ENCODE results near the gene FCRL6. TPM values are rescaled to one million over a fixed set of nuclear protein-coding genes. Genes with fewer than 3 reads are reported as not detected.

Gene FCRL6
- total RNA-seq, result not detected in 2 replicates

GRCh38 chr1:159802111-159802510 lies at the start of gene FCRL6:
TSS of gene FCRL6 (plus strand) at chr1:159802360. CDS start at chr1:159802425, 65 bp downstream.

GRCh38 chr1:159780583-159781582 lies 21.3 kb upstream of the FCRL6 start, which contains the start of gene DUSP23:
TSS of gene DUSP23 (plus strand) at chr1:159780962. CDS start at chr1:159781101, 139 bp downstream.

GRCh38 chr1:159826441-159827101 lies 24.4 kb downstream of the FCRL6 start, which contains the start of gene SLAMF8:
TSS of gene SLAMF8 (plus strand) at chr1:159826873. CDS start at chr1:159826899, 26 bp downstream.

GRCh38 chr1:159862557-159862956 lies 60.4 kb downstream of the FCRL6 start, which contains the start of gene VSIG8:
TSS of gene VSIG8 (minus strand) at chr1:159862657. CDS start at chr1:159862521, 136 bp downstream.

Small RNA genes lying within 50 kb of the gene (small RNA-seq; reads per million reads assigned to genes)
- gene RF00570, result not detected

Other genes with a start within 250 kb of the FCRL6 start
- not detected in 2 replicates for gene APCS, start 214.5 kb upstream of the FCRL6 start, total RNA-seq
- 0.10 TPM in 1 of 2 replicates, not detected in the other for gene CRP, start 87.8 kb upstream of the FCRL6 start, total RNA-seq
- gene DUSP23, start 21.4 kb upstream of the FCRL6 start, total RNA-seq, result 49.9 and 63.4 TPM in 2 replicates
- gene SLAMF8, start 24.5 kb downstream of the FCRL6 start, total RNA-seq, result not detected in 2 replicates
- not detected in 2 replicates for gene VSIG8, start 60.3 kb downstream of the FCRL6 start, total RNA-seq
- 0.65 and 1.5 TPM in 2 replicates for gene CFAP45, start 97.8 kb downstream of the FCRL6 start, total RNA-seq
- 403 and 470 TPM in 2 replicates for gene TAGLN2, start 123.1 kb downstream of the FCRL6 start, total RNA-seq
- gene IGSF9, start 143.3 kb downstream of the FCRL6 start, total RNA-seq, result not detected in 2 replicates
- gene SLAMF9, start 151.9 kb downstream of the FCRL6 start, total RNA-seq, result not detected in 2 replicates
- gene PIGM, start 229.6 kb downstream of the FCRL6 start, total RNA-seq, result 4.6 and 5.6 TPM in 2 replicates

Measured in vein endothelial cell (primary cell).